NB4 (cell line): ENCODE data around the gene SPARCL1.

Experiments used
- POLR2A ChIP-seq: IDR thresholded peaks from 2 replicates; pipeline ENCODE4 v1.6.1; 2011; ENCODE audit warnings: mild to moderate bottlenecking; ENCODE audit not compliant: insufficient read length; ENCODE audit errors: extremely low read depth
- TF ChIP-seq, protein P1 (sequence below): IDR thresholded peaks from one replicate; pipeline ENCODE4 v1.5.1; 2012; ENCODE audit warnings: low read depth, low read length
- TF ChIP-seq, protein P2 (sequence below): IDR thresholded peaks from 2 replicates; pipeline ENCODE4 v1.6.1; 2011; ENCODE audit warnings: low read depth, low read length

GRCh38 chr4:87425711-87426110 lies 103.5 kb downstream of the SPARCL1 start:
- no peak for TF ChIP-seq POLR2A
- TF ChIP-seq, protein P1, sequence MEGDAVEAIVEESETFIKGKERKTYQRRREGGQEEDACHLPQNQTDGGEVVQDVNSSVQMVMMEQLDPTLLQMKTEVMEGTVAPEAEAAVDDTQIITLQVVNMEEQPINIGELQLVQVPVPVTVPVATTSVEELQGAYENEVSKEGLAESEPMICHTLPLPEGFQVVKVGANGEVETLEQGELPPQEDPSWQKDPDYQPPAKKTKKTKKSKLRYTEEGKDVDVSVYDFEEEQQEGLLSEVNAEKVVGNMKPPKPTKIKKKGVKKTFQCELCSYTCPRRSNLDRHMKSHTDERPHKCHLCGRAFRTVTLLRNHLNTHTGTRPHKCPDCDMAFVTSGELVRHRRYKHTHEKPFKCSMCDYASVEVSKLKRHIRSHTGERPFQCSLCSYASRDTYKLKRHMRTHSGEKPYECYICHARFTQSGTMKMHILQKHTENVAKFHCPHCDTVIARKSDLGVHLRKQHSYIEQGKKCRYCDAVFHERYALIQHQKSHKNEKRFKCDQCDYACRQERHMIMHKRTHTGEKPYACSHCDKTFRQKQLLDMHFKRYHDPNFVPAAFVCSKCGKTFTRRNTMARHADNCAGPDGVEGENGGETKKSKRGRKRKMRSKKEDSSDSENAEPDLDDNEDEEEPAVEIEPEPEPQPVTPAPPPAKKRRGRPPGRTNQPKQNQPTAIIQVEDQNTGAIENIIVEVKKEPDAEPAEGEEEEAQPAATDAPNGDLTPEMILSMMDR = no peak
- TF ChIP-seq, protein P2, sequence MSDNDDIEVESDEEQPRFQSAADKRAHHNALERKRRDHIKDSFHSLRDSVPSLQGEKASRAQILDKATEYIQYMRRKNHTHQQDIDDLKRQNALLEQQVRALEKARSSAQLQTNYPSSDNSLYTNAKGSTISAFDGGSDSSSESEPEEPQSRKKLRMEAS = no peak
